Activated CD8-positive, alpha-beta T cell treated with anti-CD3 and anti-CD28 coated beads for 36 hours (primary cell): ENCODE data around the gene DRC3. TPM values are rescaled to one million over a fixed set of nuclear protein-coding genes. Genes with fewer than 3 reads are reported as not detected.

ENCODE experiments used
- ATAC-seq: fragments of 200-7000 bp; cut with Tn5 transposase; one replicate; pipeline ENCODE4 v1.10.0; 2021; ENCODE audit warnings: mild to moderate bottlenecking, moderate library complexity
- CTCF ChIA-PET: fragments of 350-600 bp; sonication (Branson Sonifier 250); formaldehyde crosslinking; loops from one replicate; lab custom pipeline; 2021; ENCODE audit warnings: antibody characterized with exemption; lab: Charles Lee
- POLR2A ChIA-PET: fragments of 350-600 bp; sonication (Branson Sonifier 250); formaldehyde crosslinking; loops from one replicate; lab custom pipeline; 2021; ENCODE audit warnings: antibody characterized with exemption; lab: Charles Lee
- DNase-seq: peaks from one replicate; pipeline ENCODE4 v3.0.0-alpha.2; 2020
- H3K27ac Mint-ChIP-seq: one replicate; pipeline ENCODE4 v1.8.0; 2021; ENCODE audit warnings: mild to moderate bottlenecking, mixed read lengths
- H3K27me3 Mint-ChIP-seq: one replicate; pipeline ENCODE4 v1.8.0; 2021; ENCODE audit warnings: mixed read lengths
- H3K36me3 Mint-ChIP-seq: one replicate; pipeline ENCODE4 v1.8.0; 2021; ENCODE audit warnings: low read depth, mixed read lengths
- H3K4me1 Mint-ChIP-seq: one replicate; pipeline ENCODE4 v1.8.0; 2021; ENCODE audit warnings: low read depth, mixed read lengths
- H3K4me3 Mint-ChIP-seq: one replicate; pipeline ENCODE4 v1.8.0; 2021; ENCODE audit warnings: mild to moderate bottlenecking, moderate library complexity, mixed read lengths
- H3K9me3 Mint-ChIP-seq: one replicate; pipeline ENCODE4 v1.8.0; 2021; ENCODE audit warnings: mixed read lengths
- intact Hi-C: fragments of 100-400 bp; cut with micrococcal nuclease; formaldehyde crosslinking; loops from one replicate; pipeline ENCODE4 v1.10.0; 2022
- total RNA-seq, 2 experiments: library from RNA; stranded (reverse); gene quantifications; one replicate each; pipeline ENCODE4 v1.2.3, GENCODE V29; 2021
- TF ChIP-seq, protein P1 (sequence below): fragments of 200-600 bp; IDR thresholded peaks from one replicate; pipeline ENCODE4 v1.8.0; 2022; ENCODE audit warnings: antibody characterized with exemption, mild to moderate bottlenecking

Gene DRC3
- total RNA-seq, 2 experiments from 2014 or later, result 0.25 TPM; not detected in 1

DNA sequence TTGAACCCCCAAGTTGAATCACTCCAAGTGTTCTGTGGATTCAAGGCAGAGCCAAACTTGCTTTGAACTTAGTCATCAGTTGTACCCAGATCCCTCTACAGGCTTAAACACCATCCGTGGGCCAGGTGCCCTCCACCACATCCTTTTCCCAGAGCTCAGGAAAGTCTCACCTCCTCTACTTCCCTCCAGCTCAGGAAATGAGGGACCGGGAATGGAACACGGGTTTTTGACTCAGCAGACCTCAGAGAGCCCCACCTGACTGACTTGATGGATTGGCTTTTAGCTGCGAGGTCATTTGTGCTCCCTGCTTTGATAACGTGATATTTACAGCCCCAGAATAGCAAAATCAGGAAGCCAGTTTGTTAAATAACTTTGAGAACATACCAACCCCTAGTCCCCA lies 86.6 kb downstream of the DRC3 start:
- TF ChIP-seq, protein P1, sequence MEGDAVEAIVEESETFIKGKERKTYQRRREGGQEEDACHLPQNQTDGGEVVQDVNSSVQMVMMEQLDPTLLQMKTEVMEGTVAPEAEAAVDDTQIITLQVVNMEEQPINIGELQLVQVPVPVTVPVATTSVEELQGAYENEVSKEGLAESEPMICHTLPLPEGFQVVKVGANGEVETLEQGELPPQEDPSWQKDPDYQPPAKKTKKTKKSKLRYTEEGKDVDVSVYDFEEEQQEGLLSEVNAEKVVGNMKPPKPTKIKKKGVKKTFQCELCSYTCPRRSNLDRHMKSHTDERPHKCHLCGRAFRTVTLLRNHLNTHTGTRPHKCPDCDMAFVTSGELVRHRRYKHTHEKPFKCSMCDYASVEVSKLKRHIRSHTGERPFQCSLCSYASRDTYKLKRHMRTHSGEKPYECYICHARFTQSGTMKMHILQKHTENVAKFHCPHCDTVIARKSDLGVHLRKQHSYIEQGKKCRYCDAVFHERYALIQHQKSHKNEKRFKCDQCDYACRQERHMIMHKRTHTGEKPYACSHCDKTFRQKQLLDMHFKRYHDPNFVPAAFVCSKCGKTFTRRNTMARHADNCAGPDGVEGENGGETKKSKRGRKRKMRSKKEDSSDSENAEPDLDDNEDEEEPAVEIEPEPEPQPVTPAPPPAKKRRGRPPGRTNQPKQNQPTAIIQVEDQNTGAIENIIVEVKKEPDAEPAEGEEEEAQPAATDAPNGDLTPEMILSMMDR, result no peak
- Mint-ChIP-seq H3K4me3 (no peak overlapping the region), H3K27me3 (no peaks in the 10 kb centered on the region), H3K36me3 (peaks cover 6% of the 10 kb centered on the region), H3K9me3 (no peaks in the 10 kb centered on the region), H3K27ac (no peak overlapping the region), H3K4me1 (no peaks in the 10 kb centered on the region)
- intact Hi-C loops, result no loop called here
- POLR2A ChIA-PET, result interaction anchor here (1.3 kb wide), 1 partner anchor 469 kb away, joined by 3 read pairs; no protein-coding TSS in a partner anchor
- ATAC-seq, result no peak
- CTCF ChIA-PET, result interaction anchor here (0.7 to 1.7 kb wide), 3 partner anchors 10 to 491 kb away, joined by 3 to 4 read pairs (median 3); no protein-coding TSS in a partner anchor
- no peak for DNase-seq

DNA sequence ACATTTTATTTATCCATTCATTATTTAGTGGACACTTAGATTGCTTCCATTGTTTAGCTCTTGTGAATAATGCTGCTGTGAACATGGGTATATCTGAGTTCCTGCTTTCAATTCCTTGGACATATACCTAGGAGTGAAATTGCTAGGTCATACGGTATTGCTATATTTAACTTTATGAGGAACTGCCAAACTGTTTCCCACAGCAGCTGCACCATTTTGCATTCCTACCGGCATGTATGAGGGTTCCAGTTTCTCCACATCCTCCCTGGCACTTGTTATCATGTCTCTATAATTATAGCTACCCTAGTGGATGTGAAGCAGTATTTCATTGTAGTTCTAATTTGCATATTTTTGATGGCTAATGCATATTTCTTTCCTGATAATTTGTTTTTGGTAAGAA lies 91.4 kb downstream of the DRC3 start:
- ATAC-seq (no peak), DNase-seq (no peak)
- H3K27ac Mint-ChIP-seq, result no peak overlapping the region
- H3K9me3 Mint-ChIP-seq, result no peaks in the 10 kb centered on the region
- peaks cover 7% of the 10 kb centered on the region for H3K36me3 Mint-ChIP-seq
- intact Hi-C loops, result no loop called here
- ChIA-PET POLR2A (no interaction called here), CTCF (no interaction called here)
- H3K27me3 Mint-ChIP-seq, result no peaks in the 10 kb centered on the region
- no peaks in the 10 kb centered on the region for H3K4me1 Mint-ChIP-seq
- TF ChIP-seq, protein P1, result no peak
- no peak overlapping the region for H3K4me3 Mint-ChIP-seq

DNA sequence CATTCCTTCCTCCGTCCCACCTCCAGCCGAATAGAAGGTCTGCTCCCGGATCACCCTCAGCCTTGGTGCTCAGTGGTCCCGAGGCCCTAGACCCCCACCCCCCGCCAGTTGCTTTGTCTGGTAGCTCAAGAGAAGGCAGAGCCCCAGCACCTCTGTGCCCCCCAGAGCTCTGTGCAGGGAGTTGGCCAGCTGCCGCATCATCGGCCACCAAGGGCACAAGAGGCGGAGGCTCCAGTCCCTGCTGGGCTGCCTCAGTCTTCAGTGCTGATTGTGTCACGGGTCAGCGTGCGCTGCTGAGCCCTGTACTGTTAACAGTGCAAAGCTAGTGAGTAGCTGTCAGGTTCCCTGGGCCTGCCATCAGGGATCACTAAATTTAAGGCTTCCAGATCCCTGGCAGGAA lies 92.9 kb downstream of the DRC3 start:
- ChIA-PET CTCF (no interaction called here), POLR2A (no interaction called here)
- no peak for DNase-seq
- no peaks in the 10 kb centered on the region for H3K9me3 Mint-ChIP-seq
- no peaks in the 10 kb centered on the region for H3K4me1 Mint-ChIP-seq
- ATAC-seq, result no peak
- intact Hi-C loops, result no loop called here
- no peak overlapping the region for H3K4me3 Mint-ChIP-seq
- peaks cover 2% of the 10 kb centered on the region for H3K36me3 Mint-ChIP-seq
- no peak overlapping the region for H3K27ac Mint-ChIP-seq
- no peaks in the 10 kb centered on the region for H3K27me3 Mint-ChIP-seq
- TF ChIP-seq, protein P1, result no peak

Other genes with a start within 250 kb of the DRC3 start
- gene SREBF1, start 135.9 kb upstream of the DRC3 start, total RNA-seq, result 100 to 1,000 TPM; 103 to 116 TPM
- 10 to 100 TPM; 10.3 to 10.8 TPM for gene TOM1L2, start 462 bp upstream of the DRC3 start, total RNA-seq
- gene ATPAF2, start 66.3 kb downstream of the DRC3 start, total RNA-seq, result 10 to 100 TPM; 28.5 to 29.7 TPM
- 1 to 10 TPM; 8.7 to 9.1 TPM for gene GID4, start 66.5 kb downstream of the DRC3 start, total RNA-seq
- 10 to 100 TPM; 45.0 to 45.1 TPM for gene DRG2, start 115.1 kb downstream of the DRC3 start, total RNA-seq
- gene MYO15A, start 135.9 kb downstream of the DRC3 start, total RNA-seq, result 1 to 10 TPM in 1 of 2 experiments, under 1 TPM in 1; 0.76 to 1.1 TPM
- gene ALKBH5, start 211.0 kb downstream of the DRC3 start, total RNA-seq, result 100 to 1,000 TPM; 213 to 217 TPM